GM23338 (cell line): ENCODE results near the gene ADA. TPM values are rescaled to one million over a fixed set of nuclear protein-coding genes. Genes with fewer than 3 reads are reported as not detected.
"Not testable (repeated sequence)": the region's sequence is repeated elsewhere in the genome, so short reads cannot be mapped to it uniquely, and the experiment has no call there.

Source experiments
- ATAC-seq: fragments of 200-7000 bp; cut with Tn5 transposase; 3 replicates; pipeline ENCODE4 v1.9.1; 2020
- DNase-seq: peaks from one replicate; pipeline ENCODE4 v3.0.0-alpha.2; 2015; ENCODE audit warnings: low spot score
- H2AFZ ChIP-seq: fragments of 200-600 bp; sonication (generic); 2 replicates; pipeline ENCODE4 v1.8.0; 2016; ENCODE audit warnings: antibody characterized with exemption, mild to moderate bottlenecking, moderate library complexity
- H3F3A ChIP-seq: fragments of 200-600 bp; sonication (generic); replicated peaks from 2 replicates; pipeline ENCODE4 v1.8.0; 2017; ENCODE audit warnings: antibody characterized with exemption, mixed run types, low read depth
- H3K27ac ChIP-seq: fragments of 200-600 bp; sonication (generic); 2 replicates; pipeline ENCODE4 v1.6.1; 2016; ENCODE audit warnings: low read depth
- H3K27me3 ChIP-seq: fragments of 200-600 bp; sonication (generic); 2 replicates; pipeline ENCODE4 v1.8.0; 2016; ENCODE audit warnings: mild to moderate bottlenecking, mixed run types, moderate library complexity; ENCODE audit not compliant: insufficient read depth
- H3K36me3 ChIP-seq: fragments of 200-600 bp; sonication (generic); 2 replicates; pipeline ENCODE4 v1.8.0; 2016; ENCODE audit warnings: mild to moderate bottlenecking; ENCODE audit not compliant: insufficient read depth
- H3K4me1 ChIP-seq: fragments of 200-600 bp; sonication (generic); 2 replicates; pipeline ENCODE4 v1.8.0; 2016; ENCODE audit warnings: mild to moderate bottlenecking, moderate library complexity; ENCODE audit not compliant: insufficient read depth
- H3K4me2 ChIP-seq: fragments of 200-600 bp; sonication (generic); 2 replicates; pipeline ENCODE4 v1.7.1; 2017; ENCODE audit warnings: mixed run types
- H3K4me3 ChIP-seq: fragments of 200-600 bp; sonication (generic); 2 replicates; pipeline ENCODE4 v1.6.1; 2016; ENCODE audit warnings: mixed run types
- H3K79me2 ChIP-seq: fragments of 200-600 bp; sonication (generic); replicated peaks from 2 replicates; pipeline ENCODE4 v1.8.0; 2017; ENCODE audit warnings: mild to moderate bottlenecking; ENCODE audit not compliant: insufficient read depth
- H3K9me2 ChIP-seq: fragments of 200-600 bp; sonication (generic); 2 replicates; pipeline ENCODE4 v1.8.0; 2017; ENCODE audit not compliant: insufficient read depth
- H4K20me1 ChIP-seq: fragments of 200-600 bp; sonication (generic); replicated peaks from 2 replicates; pipeline ENCODE4 v1.8.0; 2017; ENCODE audit warnings: mild to moderate bottlenecking; ENCODE audit not compliant: insufficient read depth
- H3K27ac Mint-ChIP-seq: 2 replicates; pipeline ENCODE4 v1.8.0; 2020; ENCODE audit warnings: inconsistent platforms, mild to moderate bottlenecking, moderate library complexity, mixed read lengths
- H3K27me3 Mint-ChIP-seq: 3 replicates; pipeline ENCODE4 v1.8.0; 2022; ENCODE audit warnings: low read depth, mild to moderate bottlenecking, moderate library complexity, mixed read lengths, inconsistent platforms; ENCODE audit not compliant: insufficient read depth, poor library complexity
- H3K36me3 Mint-ChIP-seq: 3 replicates; pipeline ENCODE4 v1.8.0; 2021; ENCODE audit warnings: low read depth, mild to moderate bottlenecking, inconsistent platforms, moderate library complexity, mixed read lengths
- H3K4me1 Mint-ChIP-seq: 3 replicates; pipeline ENCODE4 v1.8.0; 2020; ENCODE audit warnings: mild to moderate bottlenecking, inconsistent platforms, mixed read lengths
- H3K4me3 Mint-ChIP-seq: 3 replicates; pipeline ENCODE4 v1.8.0; 2021; ENCODE audit warnings: moderate library complexity, mild to moderate bottlenecking, inconsistent platforms, mixed read lengths
- H3K9me3 Mint-ChIP-seq: 3 replicates; pipeline ENCODE4 v1.8.0; 2020; ENCODE audit warnings: moderate library complexity, mild to moderate bottlenecking, inconsistent platforms, mixed read lengths
- CREB1 ChIP-seq: fragments of 250-450 bp; sonication (Bioruptor Pico); IDR thresholded peaks from 2 replicates; pipeline ENCODE4 v1.5.0; 2020; ENCODE audit warnings: low read depth, mild to moderate bottlenecking, moderate library complexity
- EZH2phosphoT487 ChIP-seq: fragments of 200-600 bp; sonication (generic); IDR thresholded peaks from one replicate; pipeline ENCODE4 v1.8.1; 2018; ENCODE audit warnings: antibody characterized with exemption; ENCODE audit not compliant: unreplicated experiment
- JUNB ChIP-seq: IDR thresholded peaks from one replicate; pipeline ENCODE4 v1.6.1; 2016; ENCODE audit warnings: antibody characterized with exemption; ENCODE audit not compliant: unreplicated experiment
- NANOG ChIP-seq: IDR thresholded peaks from 2 replicates; pipeline ENCODE4 v1.6.1; 2016; ENCODE audit warnings: antibody characterized with exemption, borderline replicate concordance
- REST ChIP-seq: IDR thresholded peaks from one replicate; pipeline ENCODE4 v1.6.1; 2018; ENCODE audit warnings: antibody characterized with exemption; ENCODE audit not compliant: unreplicated experiment
- STAT1 ChIP-seq: IDR thresholded peaks from one replicate; pipeline ENCODE4 v1.6.1; 2016; ENCODE audit warnings: antibody characterized with exemption; ENCODE audit not compliant: unreplicated experiment
- ZNF331 ChIP-seq: fragments of 250-450 bp; sonication (Bioruptor Pico); IDR thresholded peaks from 2 replicates; pipeline ENCODE4 v1.5.0; 2020; ENCODE audit warnings: low read depth, mild to moderate bottlenecking, moderate library complexity
- polyA plus RNA-seq: library from polyadenylated mRNA; unstranded; fragments of >200 nt; fragmentation: Nextera tagmentation; extraction: Ambion mirVana; gene quantifications from 2 replicates; pipeline ENCODE4 v1.2.1, GENCODE V29; 2016
- total RNA-seq: library from RNA; depleted of rRNA; stranded (reverse); fragments of >200 nt; shearing (Covaris generic); gene quantifications from 2 replicates; pipeline ENCODE4 v1.2.3, GENCODE V29; 2014
- TF ChIP-seq, protein P1 (sequence below), 2 experiments: fragments of 200-600 bp in 1 of 2; sonication (generic) in 1 of 2; conservative IDR thresholded peaks; 2 replicates each; pipeline versions ENCODE4 v1.5.1 to v1.6.1; 2016 to 2017; ENCODE audit warnings: antibody characterized with exemption in 2 of 2, low read depth in 2 of 2, mild to moderate bottlenecking in 2 of 2, moderate library complexity in 1 of 2
- TF ChIP-seq, protein P2 (sequence below): fragments of 250-450 bp; sonication (Bioruptor Pico); IDR thresholded peaks from 2 replicates; pipeline ENCODE4 v1.5.0; 2020; ENCODE audit warnings: mild to moderate bottlenecking, moderate library complexity

The ADA gene
- total and polyA plus RNA-seq, 2 experiments from 2014 or later: 15.8 to 16.2 TPM

DNA sequence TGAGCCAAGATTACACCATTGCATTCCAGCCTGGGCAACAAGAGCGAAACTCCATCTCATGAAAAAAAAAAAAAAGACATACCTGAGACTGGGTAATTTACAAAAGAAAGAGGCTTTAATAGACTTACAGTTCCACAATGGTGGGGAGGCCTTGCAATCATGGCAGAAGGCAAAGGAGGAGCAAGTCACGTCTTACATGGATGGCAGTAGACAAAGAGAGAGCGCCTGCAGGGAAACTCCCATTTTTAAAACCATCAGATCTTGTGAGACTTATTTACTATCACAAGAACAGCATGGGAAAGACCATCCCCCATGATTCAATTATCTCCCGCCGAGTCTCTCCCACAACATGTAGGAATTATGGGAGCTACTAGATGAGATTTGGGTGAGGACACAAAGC lies 2.7 kb upstream of the ADA start:
- H3K27me3 Mint-ChIP-seq: peaks cover 33% of the 10 kb centered on the region
- peaks cover 22% of the 10 kb centered on the region for H3K4me1 Mint-ChIP-seq

DNA sequence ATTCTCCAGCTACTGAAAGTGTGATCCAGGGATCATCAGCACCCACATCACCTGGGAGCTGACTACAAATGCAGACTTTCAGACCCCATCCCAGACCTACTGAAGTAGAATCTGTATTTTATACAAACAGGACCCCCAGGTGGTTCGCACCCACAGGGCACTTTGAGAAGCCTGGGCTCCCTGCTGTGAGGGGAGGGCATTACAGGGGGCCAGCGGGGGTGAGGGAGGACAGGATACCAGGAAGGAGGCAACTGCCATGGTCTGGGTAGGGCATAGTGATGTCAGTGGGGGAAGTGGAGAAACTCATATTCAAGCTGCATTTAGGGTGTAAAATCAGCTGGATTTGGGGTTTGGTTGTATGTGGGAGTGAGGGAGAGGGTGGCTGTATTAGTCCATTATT lies 2.0 kb upstream of the ADA start:
- TF ChIP-seq, protein P1, sequence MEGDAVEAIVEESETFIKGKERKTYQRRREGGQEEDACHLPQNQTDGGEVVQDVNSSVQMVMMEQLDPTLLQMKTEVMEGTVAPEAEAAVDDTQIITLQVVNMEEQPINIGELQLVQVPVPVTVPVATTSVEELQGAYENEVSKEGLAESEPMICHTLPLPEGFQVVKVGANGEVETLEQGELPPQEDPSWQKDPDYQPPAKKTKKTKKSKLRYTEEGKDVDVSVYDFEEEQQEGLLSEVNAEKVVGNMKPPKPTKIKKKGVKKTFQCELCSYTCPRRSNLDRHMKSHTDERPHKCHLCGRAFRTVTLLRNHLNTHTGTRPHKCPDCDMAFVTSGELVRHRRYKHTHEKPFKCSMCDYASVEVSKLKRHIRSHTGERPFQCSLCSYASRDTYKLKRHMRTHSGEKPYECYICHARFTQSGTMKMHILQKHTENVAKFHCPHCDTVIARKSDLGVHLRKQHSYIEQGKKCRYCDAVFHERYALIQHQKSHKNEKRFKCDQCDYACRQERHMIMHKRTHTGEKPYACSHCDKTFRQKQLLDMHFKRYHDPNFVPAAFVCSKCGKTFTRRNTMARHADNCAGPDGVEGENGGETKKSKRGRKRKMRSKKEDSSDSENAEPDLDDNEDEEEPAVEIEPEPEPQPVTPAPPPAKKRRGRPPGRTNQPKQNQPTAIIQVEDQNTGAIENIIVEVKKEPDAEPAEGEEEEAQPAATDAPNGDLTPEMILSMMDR (conservative IDR thresholded peaks at IDR 0.05; ENCODE audit: low read depth in 2 of 2): no peak
- no peak for TF ChIP-seq ZNF331
- TF ChIP-seq EZH2phosphoT487: no peak
- no peak for TF ChIP-seq STAT1
- no peak for TF ChIP-seq NANOG
- TF ChIP-seq CREB1: no peak
- TF ChIP-seq, protein P2, sequence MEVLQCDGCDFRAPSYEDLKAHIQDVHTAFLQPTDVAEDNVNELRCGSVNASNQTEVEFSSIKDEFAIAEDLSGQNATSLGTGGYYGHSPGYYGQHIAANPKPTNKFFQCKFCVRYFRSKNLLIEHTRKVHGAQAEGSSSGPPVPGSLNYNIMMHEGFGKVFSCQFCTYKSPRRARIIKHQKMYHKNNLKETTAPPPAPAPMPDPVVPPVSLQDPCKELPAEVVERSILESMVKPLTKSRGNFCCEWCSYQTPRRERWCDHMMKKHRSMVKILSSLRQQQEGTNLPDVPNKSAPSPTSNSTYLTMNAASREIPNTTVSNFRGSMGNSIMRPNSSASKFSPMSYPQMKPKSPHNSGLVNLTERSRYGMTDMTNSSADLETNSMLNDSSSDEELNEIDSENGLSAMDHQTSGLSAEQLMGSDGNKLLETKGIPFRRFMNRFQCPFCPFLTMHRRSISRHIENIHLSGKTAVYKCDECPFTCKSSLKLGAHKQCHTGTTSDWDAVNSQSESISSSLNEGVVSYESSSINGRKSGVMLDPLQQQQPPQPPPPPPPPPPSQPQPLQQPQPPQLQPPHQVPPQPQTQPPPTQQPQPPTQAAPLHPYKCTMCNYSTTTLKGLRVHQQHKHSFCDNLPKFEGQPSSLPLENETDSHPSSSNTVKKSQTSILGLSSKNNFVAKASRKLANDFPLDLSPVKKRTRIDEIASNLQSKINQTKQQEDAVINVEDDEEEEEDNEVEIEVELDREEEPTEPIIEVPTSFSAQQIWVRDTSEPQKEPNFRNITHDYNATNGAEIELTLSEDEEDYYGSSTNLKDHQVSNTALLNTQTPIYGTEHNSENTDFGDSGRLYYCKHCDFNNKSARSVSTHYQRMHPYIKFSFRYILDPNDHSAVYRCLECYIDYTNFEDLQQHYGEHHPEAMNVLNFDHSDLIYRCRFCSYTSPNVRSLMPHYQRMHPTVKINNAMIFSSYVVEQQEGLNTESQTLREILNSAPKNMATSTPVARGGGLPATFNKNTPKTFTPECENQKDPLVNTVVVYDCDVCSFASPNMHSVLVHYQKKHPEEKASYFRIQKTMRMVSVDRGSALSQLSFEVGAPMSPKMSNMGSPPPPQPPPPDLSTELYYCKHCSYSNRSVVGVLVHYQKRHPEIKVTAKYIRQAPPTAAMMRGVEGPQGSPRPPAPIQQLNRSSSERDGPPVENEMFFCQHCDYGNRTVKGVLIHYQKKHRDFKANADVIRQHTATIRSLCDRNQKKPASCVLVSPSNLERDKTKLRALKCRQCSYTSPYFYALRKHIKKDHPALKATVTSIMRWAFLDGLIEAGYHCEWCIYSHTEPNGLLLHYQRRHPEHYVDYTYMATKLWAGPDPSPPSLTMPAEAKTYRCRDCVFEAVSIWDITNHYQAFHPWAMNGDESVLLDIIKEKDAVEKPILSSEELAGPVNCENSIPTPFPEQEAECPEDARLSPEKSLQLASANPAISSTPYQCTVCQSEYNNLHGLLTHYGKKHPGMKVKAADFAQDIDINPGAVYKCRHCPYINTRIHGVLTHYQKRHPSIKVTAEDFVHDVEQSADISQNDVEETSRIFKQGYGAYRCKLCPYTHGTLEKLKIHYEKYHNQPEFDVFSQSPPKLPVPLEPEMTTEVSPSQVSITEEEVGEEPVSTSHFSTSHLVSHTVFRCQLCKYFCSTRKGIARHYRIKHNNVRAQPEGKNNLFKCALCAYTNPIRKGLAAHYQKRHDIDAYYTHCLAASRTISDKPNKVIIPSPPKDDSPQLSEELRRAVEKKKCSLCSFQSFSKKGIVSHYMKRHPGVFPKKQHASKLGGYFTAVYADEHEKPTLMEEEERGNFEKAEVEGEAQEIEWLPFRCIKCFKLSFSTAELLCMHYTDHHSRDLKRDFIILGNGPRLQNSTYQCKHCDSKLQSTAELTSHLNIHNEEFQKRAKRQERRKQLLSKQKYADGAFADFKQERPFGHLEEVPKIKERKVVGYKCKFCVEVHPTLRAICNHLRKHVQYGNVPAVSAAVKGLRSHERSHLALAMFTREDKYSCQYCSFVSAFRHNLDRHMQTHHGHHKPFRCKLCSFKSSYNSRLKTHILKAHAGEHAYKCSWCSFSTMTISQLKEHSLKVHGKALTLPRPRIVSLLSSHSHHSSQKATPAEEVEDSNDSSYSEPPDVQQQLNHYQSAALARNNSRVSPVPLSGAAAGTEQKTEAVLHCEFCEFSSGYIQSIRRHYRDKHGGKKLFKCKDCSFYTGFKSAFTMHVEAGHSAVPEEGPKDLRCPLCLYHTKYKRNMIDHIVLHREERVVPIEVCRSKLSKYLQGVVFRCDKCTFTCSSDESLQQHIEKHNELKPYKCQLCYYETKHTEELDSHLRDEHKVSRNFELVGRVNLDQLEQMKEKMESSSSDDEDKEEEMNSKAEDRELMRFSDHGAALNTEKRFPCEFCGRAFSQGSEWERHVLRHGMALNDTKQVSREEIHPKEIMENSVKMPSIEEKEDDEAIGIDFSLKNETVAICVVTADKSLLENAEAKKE (CRISPR knock-in tag): no peak
- TF ChIP-seq JUNB: no peak
- TF ChIP-seq REST: no peak
- Mint-ChIP-seq H3K27ac (no peak overlapping the region), H3K36me3 (peaks cover 21% of the 10 kb centered on the region), H3K27me3 (peaks cover 29% of the 10 kb centered on the region), H3K4me1 (peaks cover 29% of the 10 kb centered on the region), H3K9me3 (peaks cover 24% of the 10 kb centered on the region), H3K4me3 (0 out of 3 replicates have a peak overlapping the region, but pooled peaks have one; percentile 7)
- peaks cover 32% of the 10 kb centered on the region for H3K27me3 ChIP-seq
- peak overlapping the region; percentile 100 for H3K4me2 ChIP-seq
- H3K79me2 ChIP-seq: no peaks in the 10 kb centered on the region
- H3K9me2 ChIP-seq: no peaks in the 10 kb centered on the region
- no peaks in the 10 kb centered on the region for H3K36me3 ChIP-seq
- peaks cover 3% of the 10 kb centered on the region; the same call in 1 of the 2 replicates for H3F3A ChIP-seq
- H2AFZ ChIP-seq: no peak overlapping the region
- no peak overlapping the region for H3K27ac ChIP-seq
- no peak overlapping the region for H3K4me3 ChIP-seq
- ATAC-seq: no peak
- H3K4me1 ChIP-seq: peaks cover 8% of the 10 kb centered on the region; the same call in 1 of the 2 replicates
- H4K20me1 ChIP-seq: no peaks in the 10 kb centered on the region; the same call in 1 of the 2 replicates
- no peak for DNase-seq

More for the DNA sequence above, 2.7 kb upstream of the ADA start:
- H3K36me3 ChIP-seq, H3K4me3 Mint-ChIP-seq, H3K27ac Mint-ChIP-seq, H3K4me1 ChIP-seq, H3F3A ChIP-seq, H2AFZ ChIP-seq, H3K27ac ChIP-seq, ATAC-seq, H3K9me2 ChIP-seq, H3K4me2 ChIP-seq, H3K79me2 ChIP-seq, H4K20me1 ChIP-seq, H3K4me3 ChIP-seq: not testable (repeated sequence)
- peaks cover 32% of the 10 kb centered on the region for H3K27me3 ChIP-seq
- peak; percentile 37 for DNase-seq
- Mint-ChIP-seq H3K36me3 (peaks cover 21% of the 10 kb centered on the region), H3K9me3 (peaks cover 24% of the 10 kb centered on the region)
